GM23338 (cell line): ENCODE data around the gene INPP5D. TPM values are rescaled to one million over a fixed set of nuclear protein-coding genes. Genes with fewer than 3 reads are reported as not detected.
A peak's percentile ranks its signal among the peaks of the same experiment; 100 is the strongest.

Experiments
- ATAC-seq: fragments of 200-7000 bp; cut with Tn5 transposase; 3 replicates; pipeline ENCODE4 v1.9.1; 2020
- DNase-seq: peaks from one replicate; pipeline ENCODE4 v3.0.0-alpha.2; 2015; ENCODE audit warnings: low spot score
- H2AFZ ChIP-seq: fragments of 200-600 bp; sonication (generic); 2 replicates; pipeline ENCODE4 v1.8.0; 2016; ENCODE audit warnings: antibody characterized with exemption, mild to moderate bottlenecking, moderate library complexity
- H3F3A ChIP-seq: fragments of 200-600 bp; sonication (generic); replicated peaks from 2 replicates; pipeline ENCODE4 v1.8.0; 2017; ENCODE audit warnings: antibody characterized with exemption, mixed run types, low read depth
- H3K27ac ChIP-seq: fragments of 200-600 bp; sonication (generic); 2 replicates; pipeline ENCODE4 v1.6.1; 2016; ENCODE audit warnings: low read depth
- H3K27me3 ChIP-seq: fragments of 200-600 bp; sonication (generic); 2 replicates; pipeline ENCODE4 v1.8.0; 2016; ENCODE audit warnings: mild to moderate bottlenecking, mixed run types, moderate library complexity; ENCODE audit not compliant: insufficient read depth
- H3K36me3 ChIP-seq: fragments of 200-600 bp; sonication (generic); 2 replicates; pipeline ENCODE4 v1.8.0; 2016; ENCODE audit warnings: mild to moderate bottlenecking; ENCODE audit not compliant: insufficient read depth
- H3K4me1 ChIP-seq: fragments of 200-600 bp; sonication (generic); 2 replicates; pipeline ENCODE4 v1.8.0; 2016; ENCODE audit warnings: mild to moderate bottlenecking, moderate library complexity; ENCODE audit not compliant: insufficient read depth
- H3K4me2 ChIP-seq: fragments of 200-600 bp; sonication (generic); 2 replicates; pipeline ENCODE4 v1.7.1; 2017; ENCODE audit warnings: mixed run types
- H3K4me3 ChIP-seq: fragments of 200-600 bp; sonication (generic); 2 replicates; pipeline ENCODE4 v1.6.1; 2016; ENCODE audit warnings: mixed run types
- H3K79me2 ChIP-seq: fragments of 200-600 bp; sonication (generic); replicated peaks from 2 replicates; pipeline ENCODE4 v1.8.0; 2017; ENCODE audit warnings: mild to moderate bottlenecking; ENCODE audit not compliant: insufficient read depth
- H3K9me2 ChIP-seq: fragments of 200-600 bp; sonication (generic); 2 replicates; pipeline ENCODE4 v1.8.0; 2017; ENCODE audit not compliant: insufficient read depth
- H4K20me1 ChIP-seq: fragments of 200-600 bp; sonication (generic); replicated peaks from 2 replicates; pipeline ENCODE4 v1.8.0; 2017; ENCODE audit warnings: mild to moderate bottlenecking; ENCODE audit not compliant: insufficient read depth
- H3K27ac Mint-ChIP-seq: 2 replicates; pipeline ENCODE4 v1.8.0; 2020; ENCODE audit warnings: inconsistent platforms, mild to moderate bottlenecking, moderate library complexity, mixed read lengths
- H3K27me3 Mint-ChIP-seq: 3 replicates; pipeline ENCODE4 v1.8.0; 2022; ENCODE audit warnings: low read depth, mild to moderate bottlenecking, moderate library complexity, mixed read lengths, inconsistent platforms; ENCODE audit not compliant: insufficient read depth, poor library complexity
- H3K36me3 Mint-ChIP-seq: 3 replicates; pipeline ENCODE4 v1.8.0; 2021; ENCODE audit warnings: low read depth, mild to moderate bottlenecking, inconsistent platforms, moderate library complexity, mixed read lengths
- H3K4me1 Mint-ChIP-seq: 3 replicates; pipeline ENCODE4 v1.8.0; 2020; ENCODE audit warnings: mild to moderate bottlenecking, inconsistent platforms, mixed read lengths
- H3K4me3 Mint-ChIP-seq: 3 replicates; pipeline ENCODE4 v1.8.0; 2021; ENCODE audit warnings: moderate library complexity, mild to moderate bottlenecking, inconsistent platforms, mixed read lengths
- H3K9me3 Mint-ChIP-seq: 3 replicates; pipeline ENCODE4 v1.8.0; 2020; ENCODE audit warnings: moderate library complexity, mild to moderate bottlenecking, inconsistent platforms, mixed read lengths
- CREB1 ChIP-seq: fragments of 250-450 bp; sonication (Bioruptor Pico); IDR thresholded peaks from 2 replicates; pipeline ENCODE4 v1.5.0; 2020; ENCODE audit warnings: low read depth, mild to moderate bottlenecking, moderate library complexity
- CTCF ChIP-seq, 2 experiments: fragments of 200-600 bp in 1 of 2; sonication (generic) in 1 of 2; conservative IDR thresholded peaks; 2 replicates each; pipeline versions ENCODE4 v1.5.1 to v1.6.1; 2016 to 2017; ENCODE audit warnings: antibody characterized with exemption in 2 of 2, low read depth in 2 of 2, mild to moderate bottlenecking in 2 of 2, moderate library complexity in 1 of 2
- ETS1 ChIP-seq: IDR thresholded peaks from 2 replicates; pipeline ENCODE4 v1.6.1; 2016; ENCODE audit warnings: antibody characterized with exemption
- EZH2 ChIP-seq: fragments of 200-600 bp; sonication (generic); IDR thresholded peaks from one replicate; pipeline ENCODE4 v1.8.0; 2017; ENCODE audit warnings: antibody characterized with exemption, mild to moderate bottlenecking, low read depth; ENCODE audit not compliant: unreplicated experiment
- EZH2phosphoT487 ChIP-seq: fragments of 200-600 bp; sonication (generic); IDR thresholded peaks from one replicate; pipeline ENCODE4 v1.8.1; 2018; ENCODE audit warnings: antibody characterized with exemption; ENCODE audit not compliant: unreplicated experiment
- JUNB ChIP-seq: IDR thresholded peaks from one replicate; pipeline ENCODE4 v1.6.1; 2016; ENCODE audit warnings: antibody characterized with exemption; ENCODE audit not compliant: unreplicated experiment
- NANOG ChIP-seq: IDR thresholded peaks from 2 replicates; pipeline ENCODE4 v1.6.1; 2016; ENCODE audit warnings: antibody characterized with exemption, borderline replicate concordance
- POLR2AphosphoS5 ChIP-seq: IDR thresholded peaks from 2 replicates; pipeline ENCODE4 v1.6.1; 2016; ENCODE audit warnings: antibody characterized with exemption, low read depth
- REST ChIP-seq: IDR thresholded peaks from one replicate; pipeline ENCODE4 v1.6.1; 2018; ENCODE audit warnings: antibody characterized with exemption; ENCODE audit not compliant: unreplicated experiment
- STAT1 ChIP-seq: IDR thresholded peaks from one replicate; pipeline ENCODE4 v1.6.1; 2016; ENCODE audit warnings: antibody characterized with exemption; ENCODE audit not compliant: unreplicated experiment
- ZNF114 ChIP-seq: fragments of 250-450 bp; sonication (Bioruptor Pico); IDR thresholded peaks from 2 replicates; pipeline ENCODE4 v1.5.0; 2020; ENCODE audit warnings: mild to moderate bottlenecking, moderate library complexity
- ZNF331 ChIP-seq: fragments of 250-450 bp; sonication (Bioruptor Pico); IDR thresholded peaks from 2 replicates; pipeline ENCODE4 v1.5.0; 2020; ENCODE audit warnings: low read depth, mild to moderate bottlenecking, moderate library complexity
- ZNF462 ChIP-seq: fragments of 250-450 bp; sonication (Bioruptor Pico); IDR thresholded peaks from 2 replicates; pipeline ENCODE4 v1.5.0; 2020; ENCODE audit warnings: mild to moderate bottlenecking, moderate library complexity
- polyA plus RNA-seq: library from polyadenylated mRNA; unstranded; fragments of >200 nt; fragmentation: Nextera tagmentation; extraction: Ambion mirVana; gene quantifications from 2 replicates; pipeline ENCODE4 v1.2.1, GENCODE V29; 2016
- total RNA-seq: library from RNA; depleted of rRNA; stranded (reverse); fragments of >200 nt; shearing (Covaris generic); gene quantifications from 2 replicates; pipeline ENCODE4 v1.2.3, GENCODE V29; 2014

The INPP5D gene
- total and polyA plus RNA-seq, 2 experiments from 2014 or later: 6.6 to 8.3 TPM

- peak overlapping the region; percentile 47; the same call in 1 of the 2 replicates for H2AFZ ChIP-seq
- H3K27me3 ChIP-seq: no peaks in the 10 kb centered on the region
- TF ChIP-seq CTCF (conservative IDR thresholded peaks at IDR 0.05; ENCODE audit: low read depth in 2 of 2): no peak
- no peak for TF ChIP-seq POLR2AphosphoS5
- TF ChIP-seq CREB1 (CRISPR knock-in tag): no peak
- no peak for TF ChIP-seq ZNF331 (CRISPR knock-in tag)
- no peak for TF ChIP-seq REST
- TF ChIP-seq STAT1: no peak
- TF ChIP-seq ETS1: no peak
- no peak for TF ChIP-seq ZNF462
- TF ChIP-seq EZH2: no peak
- TF ChIP-seq JUNB: no peak
- TF ChIP-seq ZNF114 (CRISPR knock-in tag): no peak
- TF ChIP-seq EZH2phosphoT487: no peak
- no peak for TF ChIP-seq NANOG
- no peaks in the 10 kb centered on the region for H3K9me3 Mint-ChIP-seq
- no peak overlapping the region for H3K4me3 Mint-ChIP-seq
- peaks cover 5% of the 10 kb centered on the region for H3K27me3 Mint-ChIP-seq
- no peaks in the 10 kb centered on the region for H4K20me1 ChIP-seq
- H3K27ac Mint-ChIP-seq: no peak overlapping the region
- H3K36me3 ChIP-seq: no peaks in the 10 kb centered on the region
- ATAC-seq (no peak; the same call in 2 of the 3 replicates), DNase-seq (no peak)
- H3F3A ChIP-seq: no peaks in the 10 kb centered on the region
- no peaks in the 10 kb centered on the region for H3K4me1 ChIP-seq
- peaks cover 22% of the 10 kb centered on the region for H3K4me1 Mint-ChIP-seq
- no peak overlapping the region for H3K27ac ChIP-seq
- no peaks in the 10 kb centered on the region for H3K9me2 ChIP-seq
- H3K79me2 ChIP-seq: no peaks in the 10 kb centered on the region
- H3K4me2 ChIP-seq: no peak overlapping the region
- no peaks in the 10 kb centered on the region for H3K36me3 Mint-ChIP-seq
- no peak overlapping the region for H3K4me3 ChIP-seq
Observed at GRCh38 chr2:233114421-233114861, 54.3 kb downstream of the INPP5D start.
